ENCODE results near the gene ZNF568. TPM values are rescaled to one million over a fixed set of nuclear protein-coding genes. Genes with fewer than 3 reads are reported as not detected.
A peak's percentile ranks its signal among the peaks of the same experiment; 100 is the strongest.

Gene ZNF568
- total RNA-seq (28.4 TPM), polyA plus RNA-seq (9.3 TPM)

- Histone ChIP-seq H3K27ac (ENCODE audit: low read depth) (peak within 1 kb of the TSS; percentile 97), H3K4me3 (ENCODE audit: low read depth, low read length) (peak within 1 kb of the TSS; percentile 75), H3K36me3 (ENCODE audit: insufficient read depth) (peaks cover 5% of the 10 kb centered on the region), H3K4me1 (ENCODE audit: insufficient read depth) (no peaks in the 10 kb centered on the region)
- DNase-seq (ENCODE audit: extremely low spot score) = peak; percentile 74
- under 1% methylated on average over 57 of the region's 57 CpGs for WGBS
These were observed at the start of gene ZNF568, which contains the start of gene ZNF829 for GRCh38 chr19:36915992-36916830. ZNF568 (plus strand) TSS chr19:36916332; CDS start chr19:36922771, 6,439 bp downstream. ZNF829 (minus strand) TSS chr19:36916291; CDS start chr19:36915167, 1,124 bp downstream.

- 99% methylated on average over 10 of the region's 10 CpGs for WGBS
- H3K27ac ChIP-seq (ENCODE audit: low read depth) = no peak overlapping the region
- no peak overlapping the region for H3K4me3 ChIP-seq (ENCODE audit: low read depth, low read length)
- DNase-seq (ENCODE audit: extremely low spot score) = no peak
- no peaks in the 10 kb centered on the region for H3K4me1 ChIP-seq (ENCODE audit: insufficient read depth)
- peaks cover 11% of the 10 kb centered on the region for H3K36me3 ChIP-seq (ENCODE audit: insufficient read depth)
These were observed 38.9 kb upstream of the ZNF568 start for GRCh38 chr19:36876993-36877938.

- DNase-seq (ENCODE audit: extremely low spot score) = no peak
- H3K27ac ChIP-seq (ENCODE audit: low read depth) = no peak overlapping the region
- H3K36me3 ChIP-seq (ENCODE audit: insufficient read depth) = peaks cover 16% of the 10 kb centered on the region
- H3K4me3 ChIP-seq (ENCODE audit: low read depth, low read length) = no peak overlapping the region
- no peaks in the 10 kb centered on the region for H3K4me1 ChIP-seq (ENCODE audit: insufficient read depth)
- 98% methylated on average over 3 of the region's 3 CpGs for WGBS
These were observed 24.3 kb upstream of the ZNF568 start for GRCh38 chr19:36891768-36892357.

GRCh38 chr19:36894849-36895383 is 21.2 kb upstream of the ZNF568 start:
- 99% methylated on average over 2 of the region's 2 CpGs for WGBS
- Histone ChIP-seq H3K36me3 (ENCODE audit: insufficient read depth) (peaks cover 16% of the 10 kb centered on the region), H3K27ac (ENCODE audit: low read depth) (no peak overlapping the region)

GRCh38 chr19:36898422-36898821 is 17.7 kb upstream of the ZNF568 start:
- WGBS = 98% methylated on average over 4 of the region's 4 CpGs
- no peak for DNase-seq (ENCODE audit: extremely low spot score)
- H3K27ac ChIP-seq (ENCODE audit: low read depth) = no peak overlapping the region
- H3K4me1 ChIP-seq (ENCODE audit: insufficient read depth) = no peaks in the 10 kb centered on the region
- H3K36me3 ChIP-seq (ENCODE audit: insufficient read depth) = peaks cover 13% of the 10 kb centered on the region
- no peak overlapping the region for H3K4me3 ChIP-seq (ENCODE audit: low read depth, low read length)

More at GRCh38 chr19:36894849-36895383, 21.2 kb upstream of the ZNF568 start:
- no peak overlapping the region for H3K4me3 ChIP-seq (ENCODE audit: low read depth, low read length)
- no peak for DNase-seq (ENCODE audit: extremely low spot score)
- H3K4me1 ChIP-seq (ENCODE audit: insufficient read depth) = no peaks in the 10 kb centered on the region

GRCh38 chr19:36916991-36917390 is 859 bp downstream of the ZNF568 start:
- Histone ChIP-seq H3K27ac (ENCODE audit: low read depth) (no peak overlapping the region), H3K4me1 (ENCODE audit: insufficient read depth) (no peaks in the 10 kb centered on the region), H3K36me3 (ENCODE audit: insufficient read depth) (peaks cover 5% of the 10 kb centered on the region), H3K4me3 (ENCODE audit: low read depth, low read length) (peak overlapping the region; percentile 75)
- no peak for DNase-seq (ENCODE audit: extremely low spot score)
- 33% methylated on average over 7 of the region's 7 CpGs for WGBS

- H3K4me1 ChIP-seq (ENCODE audit: insufficient read depth) = no peaks in the 10 kb centered on the region
These were observed 2.0 kb downstream of the ZNF568 start for GRCh38 chr19:36918090-36918489.

GRCh38 chr19:36931684-36932083 is 15.6 kb downstream of the ZNF568 start:
- no peaks in the 10 kb centered on the region for H3K4me1 ChIP-seq (ENCODE audit: insufficient read depth)
- no peak for DNase-seq (ENCODE audit: extremely low spot score)
- WGBS = 99% methylated on average over 2 of the region's 2 CpGs
- H3K4me3 ChIP-seq (ENCODE audit: low read depth, low read length) = no peak overlapping the region
- H3K36me3 ChIP-seq (ENCODE audit: insufficient read depth) = peaks cover 8% of the 10 kb centered on the region
- no peak overlapping the region for H3K27ac ChIP-seq (ENCODE audit: low read depth)

More at GRCh38 chr19:36918090-36918489, 2.0 kb downstream of the ZNF568 start:
- no peak for DNase-seq (ENCODE audit: extremely low spot score)
- Histone ChIP-seq H3K36me3 (ENCODE audit: insufficient read depth) (peaks cover 7% of the 10 kb centered on the region), H3K4me3 (ENCODE audit: low read depth, low read length) (no peak overlapping the region), H3K27ac (ENCODE audit: low read depth) (no peak overlapping the region)
- WGBS = 96% methylated on average over 9 of the region's 9 CpGs

- no peak overlapping the region for H3K4me3 ChIP-seq (ENCODE audit: low read depth, low read length)
- peaks cover 25% of the 10 kb centered on the region for H3K36me3 ChIP-seq (ENCODE audit: insufficient read depth)
- no peak overlapping the region for H3K27ac ChIP-seq (ENCODE audit: low read depth)
- no peaks in the 10 kb centered on the region for H3K4me1 ChIP-seq (ENCODE audit: insufficient read depth)
- no peak for DNase-seq (ENCODE audit: extremely low spot score)
These were observed 23.0 kb downstream of the ZNF568 start for GRCh38 chr19:36939153-36939552.

GRCh38 chr19:36950335-36951119 is 34.4 kb downstream of the ZNF568 start:
- DNase-seq (ENCODE audit: extremely low spot score) = no peak
- Histone ChIP-seq H3K4me1 (ENCODE audit: insufficient read depth) (no peaks in the 10 kb centered on the region), H3K36me3 (ENCODE audit: insufficient read depth) (peaks cover 12% of the 10 kb centered on the region), H3K27ac (ENCODE audit: low read depth) (no peak overlapping the region), H3K4me3 (ENCODE audit: low read depth, low read length) (no peak overlapping the region)
- 99% methylated on average over 5 of the region's 5 CpGs for WGBS

- no peaks in the 10 kb centered on the region for H3K4me1 ChIP-seq (ENCODE audit: insufficient read depth)
- no peak overlapping the region for H3K4me3 ChIP-seq (ENCODE audit: low read depth, low read length)
- 85% methylated on average over 6 of the region's 6 CpGs for WGBS
- no peaks in the 10 kb centered on the region for H3K36me3 ChIP-seq (ENCODE audit: insufficient read depth)
- H3K27ac ChIP-seq (ENCODE audit: low read depth) = no peak overlapping the region
- DNase-seq (ENCODE audit: extremely low spot score) = no peak
These were observed 46.2 kb downstream of the ZNF568 start for GRCh38 chr19:36962346-36962745.

- no peaks in the 10 kb centered on the region for H3K36me3 ChIP-seq (ENCODE audit: insufficient read depth)
- no peak overlapping the region for H3K4me3 ChIP-seq (ENCODE audit: low read depth, low read length)
- DNase-seq (ENCODE audit: extremely low spot score) = no peak
- WGBS = 33% methylated on average over 2 of the region's 2 CpGs
- no peaks in the 10 kb centered on the region for H3K4me1 ChIP-seq (ENCODE audit: insufficient read depth)
- no peak overlapping the region for H3K27ac ChIP-seq (ENCODE audit: low read depth)
These were observed 47.1 kb downstream of the ZNF568 start for GRCh38 chr19:36963280-36963679.
